ENCODE results near the gene VWC2.

VWC2 gene

GRCh38 chr7:49776994-49777393 lies 3.6 kb downstream of the VWC2 start:
- Histone ChIP-seq H3K79me2 (ENCODE audit: control insufficient read depth, insufficient read depth, low read length) (no peaks in the 10 kb centered on the region), H3K27ac (ENCODE audit: low read depth, low read length) (no peak overlapping the region), H3K79me1 (ENCODE audit: low read length) (no peaks in the 10 kb centered on the region), H3K4ac (ENCODE audit: low read depth, low read length) (no peak overlapping the region), H2BK120ac (ENCODE audit: low read depth, low read length) (no peak overlapping the region), H4K5ac (ENCODE audit: low read length) (no peak overlapping the region), H2AK5ac (ENCODE audit: low read length) (no peak overlapping the region), H3K4me3 (ENCODE audit: low read length) (no peak overlapping the region), H3K27me3 (ENCODE audit: insufficient read depth, low read length, poor library complexity) (peaks cover 28% of the 10 kb centered on the region), H2BK15ac (replicated peaks; ENCODE audit: low read depth) (no peak overlapping the region), H3K56ac (ENCODE audit: low read length) (no peak overlapping the region), H3K18ac (ENCODE audit: low read length) (no peak overlapping the region), H3K9ac (ENCODE audit: low read length) (no peak overlapping the region), H3K4me2 (ENCODE audit: low read length) (no peak overlapping the region), H3K36me3 (ENCODE audit: control insufficient read depth, insufficient read depth, low read length) (no peaks in the 10 kb centered on the region), H3K23ac (ENCODE audit: low read length) (no peak overlapping the region), H3K4me1 (ENCODE audit: control insufficient read depth, low read depth, low read length) (peaks cover 2% of the 10 kb centered on the region), H4K8ac (ENCODE audit: low read depth, low read length) (no peak overlapping the region), H2BK5ac (ENCODE audit: low read length) (no peak overlapping the region)
- DNase-seq = peak; percentile 88
- WGBS (ENCODE audit: extremely low coverage, insufficient coverage, low lambda C conversion rate) = no CpG with 5 or more reads among the region's 2 CpGs

- H3K27me3 ChIP-seq (ENCODE audit: insufficient read depth, low read length, poor library complexity) = peaks cover 19% of the 10 kb centered on the region
Observed at GRCh38 chr7:49778731-49779270, 5.4 kb downstream of the VWC2 start.

GRCh38 chr7:49780953-49781352 lies 7.5 kb downstream of the VWC2 start:
- Histone ChIP-seq H3K79me1 (ENCODE audit: low read length) (no peaks in the 10 kb centered on the region), H3K18ac (ENCODE audit: low read length) (no peak overlapping the region), H3K4me3 (ENCODE audit: low read length) (no peak overlapping the region), H4K8ac (ENCODE audit: low read depth, low read length) (no peak overlapping the region), H3K79me2 (ENCODE audit: control insufficient read depth, insufficient read depth, low read length) (no peaks in the 10 kb centered on the region), H2BK15ac (replicated peaks; ENCODE audit: low read depth) (no peak overlapping the region), H3K56ac (ENCODE audit: low read length) (no peak overlapping the region), H2BK120ac (ENCODE audit: low read depth, low read length) (no peak overlapping the region), H3K9ac (ENCODE audit: low read length) (no peak overlapping the region), H3K4me2 (ENCODE audit: low read length) (no peak overlapping the region), H2AK5ac (ENCODE audit: low read length) (no peak overlapping the region), H4K5ac (ENCODE audit: low read length) (no peak overlapping the region), H3K23ac (ENCODE audit: low read length) (no peak overlapping the region), H3K4ac (ENCODE audit: low read depth, low read length) (no peak overlapping the region), H3K27ac (ENCODE audit: low read depth, low read length) (no peak overlapping the region), H3K27me3 (ENCODE audit: insufficient read depth, low read length, poor library complexity) (peaks cover 5% of the 10 kb centered on the region), H3K36me3 (ENCODE audit: control insufficient read depth, insufficient read depth, low read length) (no peaks in the 10 kb centered on the region), H3K4me1 (ENCODE audit: control insufficient read depth, low read depth, low read length) (no peaks in the 10 kb centered on the region), H2BK5ac (ENCODE audit: low read length) (no peak overlapping the region)
- no CpG with 5 or more reads among the region's 1 CpG for WGBS (ENCODE audit: extremely low coverage, insufficient coverage, low lambda C conversion rate)
- no peak for DNase-seq

More at GRCh38 chr7:49778731-49779270, 5.4 kb downstream of the VWC2 start:
- no peaks in the 10 kb centered on the region for H3K36me3 ChIP-seq (ENCODE audit: control insufficient read depth, insufficient read depth, low read length)
- no peak overlapping the region for H3K4me2 ChIP-seq (ENCODE audit: low read length)
- H3K4ac ChIP-seq (ENCODE audit: low read depth, low read length) = no peak overlapping the region
- no peaks in the 10 kb centered on the region for H3K79me1 ChIP-seq (ENCODE audit: low read length)
- H3K79me2 ChIP-seq (ENCODE audit: control insufficient read depth, insufficient read depth, low read length) = no peaks in the 10 kb centered on the region
- no peak overlapping the region for H2BK15ac ChIP-seq (replicated peaks; ENCODE audit: low read depth)
- H3K27ac ChIP-seq (ENCODE audit: low read depth, low read length) = no peak overlapping the region
- H2AK5ac ChIP-seq (ENCODE audit: low read length) = no peak overlapping the region
- H4K5ac ChIP-seq (ENCODE audit: low read length) = no peak overlapping the region
- H3K23ac ChIP-seq (ENCODE audit: low read length) = no peak overlapping the region
- H3K9ac ChIP-seq (ENCODE audit: low read length) = no peak overlapping the region
- H3K56ac ChIP-seq (ENCODE audit: low read length) = no peak overlapping the region
- no CpG with 5 or more reads among the region's 3 CpGs for WGBS (ENCODE audit: extremely low coverage, insufficient coverage, low lambda C conversion rate)
- H4K8ac ChIP-seq (ENCODE audit: low read depth, low read length) = no peak overlapping the region
- no peak overlapping the region for H3K4me3 ChIP-seq (ENCODE audit: low read length)
- no peak overlapping the region for H2BK120ac ChIP-seq (ENCODE audit: low read depth, low read length)
- H3K18ac ChIP-seq (ENCODE audit: low read length) = no peak overlapping the region
- no peak overlapping the region for H2BK5ac ChIP-seq (ENCODE audit: low read length)
- DNase-seq = no peak
- peaks cover 2% of the 10 kb centered on the region for H3K4me1 ChIP-seq (ENCODE audit: control insufficient read depth, low read depth, low read length)

- Histone ChIP-seq H3K4me3 (ENCODE audit: low read length) (no peak overlapping the region), H3K56ac (ENCODE audit: low read length) (no peak overlapping the region), H4K5ac (ENCODE audit: low read length) (no peak overlapping the region), H3K79me1 (ENCODE audit: low read length) (no peaks in the 10 kb centered on the region), H2BK5ac (ENCODE audit: low read length) (no peak overlapping the region), H3K23ac (ENCODE audit: low read length) (no peak overlapping the region), H4K8ac (ENCODE audit: low read depth, low read length) (no peak overlapping the region), H3K27ac (ENCODE audit: low read depth, low read length) (no peak overlapping the region), H2BK15ac (replicated peaks; ENCODE audit: low read depth) (no peak overlapping the region), H3K4me1 (ENCODE audit: control insufficient read depth, low read depth, low read length) (no peaks in the 10 kb centered on the region), H3K4me2 (ENCODE audit: low read length) (no peak overlapping the region), H3K36me3 (ENCODE audit: control insufficient read depth, insufficient read depth, low read length) (no peaks in the 10 kb centered on the region), H3K4ac (ENCODE audit: low read depth, low read length) (no peak overlapping the region), H3K27me3 (ENCODE audit: insufficient read depth, low read length, poor library complexity) (no peaks in the 10 kb centered on the region), H2AK5ac (ENCODE audit: low read length) (no peak overlapping the region), H3K18ac (ENCODE audit: low read length) (no peak overlapping the region), H3K9ac (ENCODE audit: low read length) (no peak overlapping the region), H3K79me2 (ENCODE audit: control insufficient read depth, insufficient read depth, low read length) (no peaks in the 10 kb centered on the region), H2BK120ac (ENCODE audit: low read depth, low read length) (no peak overlapping the region)
- DNase-seq = no peak
- no CpG with 5 or more reads among the region's 1 CpG for WGBS (ENCODE audit: extremely low coverage, insufficient coverage, low lambda C conversion rate)
Observed at GRCh38 chr7:49781996-49782395, 8.6 kb downstream of the VWC2 start.

- DNase-seq = no peak
- Histone ChIP-seq H3K4me3 (ENCODE audit: low read length) (no peak overlapping the region), H3K18ac (ENCODE audit: low read length) (no peak overlapping the region), H3K56ac (ENCODE audit: low read length) (no peak overlapping the region), H3K79me1 (ENCODE audit: low read length) (no peaks in the 10 kb centered on the region), H3K4me2 (ENCODE audit: low read length) (no peak overlapping the region), H2BK15ac (replicated peaks; ENCODE audit: low read depth) (no peak overlapping the region), H3K27ac (ENCODE audit: low read depth, low read length) (no peak overlapping the region), H3K4ac (ENCODE audit: low read depth, low read length) (no peak overlapping the region), H3K23ac (ENCODE audit: low read length) (no peak overlapping the region), H4K5ac (ENCODE audit: low read length) (no peak overlapping the region), H3K27me3 (ENCODE audit: insufficient read depth, low read length, poor library complexity) (no peaks in the 10 kb centered on the region), H3K9ac (ENCODE audit: low read length) (no peak overlapping the region), H3K79me2 (ENCODE audit: control insufficient read depth, insufficient read depth, low read length) (no peaks in the 10 kb centered on the region), H2BK5ac (ENCODE audit: low read length) (no peak overlapping the region), H3K4me1 (ENCODE audit: control insufficient read depth, low read depth, low read length) (no peaks in the 10 kb centered on the region), H2BK120ac (ENCODE audit: low read depth, low read length) (no peak overlapping the region), H3K36me3 (ENCODE audit: control insufficient read depth, insufficient read depth, low read length) (no peaks in the 10 kb centered on the region), H4K8ac (ENCODE audit: low read depth, low read length) (no peak overlapping the region), H2AK5ac (ENCODE audit: low read length) (no peak overlapping the region)
- no CpG with 5 or more reads among the region's 7 CpGs for WGBS (ENCODE audit: extremely low coverage, insufficient coverage, low lambda C conversion rate)
Observed at GRCh38 chr7:49783446-49783845, 10.0 kb downstream of the VWC2 start.

- no peak overlapping the region for H2BK15ac ChIP-seq (replicated peaks; ENCODE audit: low read depth)
- no peak overlapping the region for H2AK5ac ChIP-seq (ENCODE audit: low read length)
- no peak overlapping the region for H3K23ac ChIP-seq (ENCODE audit: low read length)
- no peak overlapping the region for H3K9ac ChIP-seq (ENCODE audit: low read length)
- H3K4me3 ChIP-seq (ENCODE audit: low read length) = no peak overlapping the region
- WGBS (ENCODE audit: extremely low coverage, insufficient coverage, low lambda C conversion rate) = no CpG with 5 or more reads among the region's 5 CpGs
- no peak overlapping the region for H2BK5ac ChIP-seq (ENCODE audit: low read length)
- H3K27me3 ChIP-seq (ENCODE audit: insufficient read depth, low read length, poor library complexity) = no peaks in the 10 kb centered on the region
- no peak overlapping the region for H2BK120ac ChIP-seq (ENCODE audit: low read depth, low read length)
- H3K4me2 ChIP-seq (ENCODE audit: low read length) = no peak overlapping the region
- no peaks in the 10 kb centered on the region for H3K79me2 ChIP-seq (ENCODE audit: control insufficient read depth, insufficient read depth, low read length)
- no peak overlapping the region for H3K27ac ChIP-seq (ENCODE audit: low read depth, low read length)
- H3K18ac ChIP-seq (ENCODE audit: low read length) = no peak overlapping the region
- H4K5ac ChIP-seq (ENCODE audit: low read length) = no peak overlapping the region
- no peak overlapping the region for H3K4ac ChIP-seq (ENCODE audit: low read depth, low read length)
- H3K36me3 ChIP-seq (ENCODE audit: control insufficient read depth, insufficient read depth, low read length) = no peaks in the 10 kb centered on the region
- H3K79me1 ChIP-seq (ENCODE audit: low read length) = no peaks in the 10 kb centered on the region
- H3K56ac ChIP-seq (ENCODE audit: low read length) = no peak overlapping the region
- no peak for DNase-seq
- no peak overlapping the region for H4K8ac ChIP-seq (ENCODE audit: low read depth, low read length)
- no peaks in the 10 kb centered on the region for H3K4me1 ChIP-seq (ENCODE audit: control insufficient read depth, low read depth, low read length)
Observed at GRCh38 chr7:49787980-49788379, 14.5 kb downstream of the VWC2 start.
